NCI-H1105 (cell line): ENCODE data around the gene PSG11.
"Not testable (repeated sequence)": the region's sequence is repeated elsewhere in the genome, so short reads cannot be mapped to it uniquely, and the experiment has no call there.

Experiments used
- DNase-seq: peaks from one replicate; lab custom pipeline; 2025; lab: John Stamatoyannopoulos, UW

Gene PSG11

DNA sequence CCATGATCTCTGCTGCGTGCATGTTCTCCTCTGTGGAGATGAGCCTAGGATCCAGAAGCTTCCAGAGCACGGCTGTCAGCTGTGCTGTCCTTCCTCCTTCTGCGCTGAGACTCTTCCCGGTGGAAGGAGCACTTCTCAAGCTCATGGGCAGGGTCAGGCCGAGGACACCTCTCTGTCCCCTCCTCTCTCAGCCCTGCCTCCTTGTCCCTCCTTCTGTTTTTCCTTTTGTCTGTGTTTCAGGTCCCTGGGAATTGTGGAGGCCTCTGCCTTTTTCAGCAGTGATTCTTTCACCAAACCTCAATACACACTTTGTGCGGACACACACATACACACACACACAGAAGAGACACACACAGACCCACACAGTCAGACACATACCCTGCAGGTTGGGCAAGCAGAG is at the start of gene PSG11:
Gene PSG11 (minus strand): TSS at position 101 of the 400 bp plus-strand sequence. CDS start 97 bp downstream, at position 4.
- not testable (repeated sequence) for DNase-seq

DNA sequence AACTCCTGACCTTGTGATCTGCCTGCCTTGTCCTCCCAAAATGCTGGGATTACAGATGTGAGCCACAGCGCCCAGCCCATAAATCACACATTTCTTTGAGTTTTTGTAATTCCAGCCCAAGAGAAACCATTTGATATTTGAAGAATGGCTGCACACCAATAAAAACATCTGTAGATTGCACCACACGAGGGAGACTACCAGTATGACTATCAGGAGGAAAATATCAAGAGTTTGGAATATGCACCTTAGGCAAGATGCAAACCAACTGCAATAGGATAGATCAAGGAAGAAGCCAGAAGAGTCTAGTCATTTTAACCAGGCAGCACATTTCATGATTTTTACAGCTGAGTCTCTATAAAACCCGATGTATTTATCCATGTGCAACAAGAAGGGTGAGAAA is 36.1 kb upstream of the PSG11 start:
- not testable (repeated sequence) for DNase-seq

DNA sequence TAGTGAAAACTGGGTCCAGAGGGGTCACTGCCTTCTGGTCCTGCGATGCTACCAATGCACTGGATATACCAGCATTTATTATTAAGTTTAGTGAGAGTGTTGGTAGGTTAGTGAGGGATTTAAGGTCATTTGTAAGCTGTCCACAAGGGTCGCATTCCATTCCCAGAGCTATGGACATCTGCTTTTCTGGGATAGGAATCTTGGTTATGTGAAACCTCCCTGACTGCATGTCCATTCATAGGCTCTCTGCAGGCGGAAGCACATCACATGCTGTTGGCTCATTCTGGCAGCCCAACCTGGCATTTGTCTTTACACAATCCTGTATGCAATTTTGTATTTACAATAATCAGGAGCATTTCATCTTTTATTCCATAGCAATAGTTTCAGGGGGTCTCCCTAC is 35.1 kb upstream of the PSG11 start:
- not testable (repeated sequence) for DNase-seq

- not testable (repeated sequence) for DNase-seq
Measured at GRCh38 chr19:43060254-43060653, 34.0 kb upstream of the PSG11 start.

- DNase-seq = not testable (repeated sequence)
Measured at GRCh38 chr19:43059482-43059881, 33.2 kb upstream of the PSG11 start.

DNA sequence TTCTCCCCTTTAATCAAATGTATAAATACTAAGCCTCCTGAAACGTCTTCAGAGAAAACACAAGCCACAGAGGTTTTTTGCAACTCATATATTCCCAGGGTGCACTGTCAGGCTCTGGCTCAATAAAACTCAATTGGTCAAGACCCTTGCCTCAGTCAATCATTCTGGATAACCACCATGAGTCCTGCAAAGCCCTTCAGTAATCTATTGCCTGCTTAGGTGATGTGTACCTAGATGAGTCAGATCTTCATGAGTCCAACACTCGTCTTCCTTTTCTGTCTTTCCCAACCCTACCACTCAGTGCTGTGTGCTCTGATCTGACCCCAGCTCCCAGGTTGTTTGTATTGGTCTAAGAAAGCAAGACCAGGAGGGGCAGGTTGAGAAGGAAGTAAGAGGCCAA is 32.2 kb upstream of the PSG11 start:
- DNase-seq = not testable (repeated sequence)

DNA sequence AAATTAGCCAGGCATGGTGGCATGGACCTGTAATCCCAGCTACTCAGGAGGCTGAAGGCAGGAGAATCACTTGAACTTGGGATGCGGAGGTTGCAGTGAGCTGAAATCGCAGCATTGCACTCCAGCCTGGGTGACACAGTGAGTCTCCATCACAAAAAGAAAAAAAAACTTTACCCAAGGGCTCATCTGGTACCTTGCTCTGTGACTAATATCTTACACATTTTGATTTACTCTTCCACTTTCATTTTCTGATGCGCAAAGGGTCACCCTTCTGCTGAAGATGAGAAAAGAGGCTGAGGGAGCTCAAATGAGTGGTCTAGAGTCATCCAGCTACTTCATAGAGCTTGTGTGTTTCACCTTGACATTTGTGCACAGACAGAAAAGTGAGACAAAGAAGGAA is 21.7 kb upstream of the PSG11 start:
- DNase-seq = not testable (repeated sequence)

GRCh38 chr19:43046578-43046977 is 20.3 kb upstream of the PSG11 start:
- DNase-seq = not testable (repeated sequence)

GRCh38 chr19:43043492-43044180 is 17.4 kb upstream of the PSG11 start:
- DNase-seq = not testable (repeated sequence)

GRCh38 chr19:43031645-43032044 is 5.4 kb upstream of the PSG11 start:
- not testable (repeated sequence) for DNase-seq

- DNase-seq = no peak
Measured at GRCh38 chr19:43028866-43029265, 2.6 kb upstream of the PSG11 start.

- not testable (repeated sequence) for DNase-seq
Measured at GRCh38 chr19:43027985-43028384, 1.7 kb upstream of the PSG11 start.

- not testable (repeated sequence) for DNase-seq
Measured at GRCh38 chr19:43027061-43027460, 792 bp upstream of the PSG11 start.

GRCh38 chr19:43022098-43022497 is 4.2 kb downstream of the PSG11 start:
- DNase-seq = not testable (repeated sequence)

DNA sequence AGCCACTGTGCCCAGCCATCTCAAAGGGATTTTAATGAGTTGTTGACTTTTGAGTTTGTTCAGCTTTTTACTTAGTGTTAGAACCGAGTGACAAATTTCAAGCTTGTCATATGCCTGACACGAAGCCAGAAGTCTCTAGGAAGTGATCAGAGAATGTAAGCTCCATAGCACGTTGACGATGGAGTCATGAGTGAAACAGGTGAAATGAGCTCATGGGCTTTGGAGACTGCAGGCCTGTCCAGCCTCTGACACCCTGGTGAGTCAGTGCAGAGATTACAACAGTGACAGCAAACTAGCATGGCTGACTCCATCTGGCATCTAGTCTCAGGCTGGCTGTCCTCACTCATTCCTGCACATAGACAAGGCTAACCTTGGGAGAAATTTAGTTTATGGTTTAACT is 4.6 kb downstream of the PSG11 start:
- DNase-seq = not testable (repeated sequence)

DNA sequence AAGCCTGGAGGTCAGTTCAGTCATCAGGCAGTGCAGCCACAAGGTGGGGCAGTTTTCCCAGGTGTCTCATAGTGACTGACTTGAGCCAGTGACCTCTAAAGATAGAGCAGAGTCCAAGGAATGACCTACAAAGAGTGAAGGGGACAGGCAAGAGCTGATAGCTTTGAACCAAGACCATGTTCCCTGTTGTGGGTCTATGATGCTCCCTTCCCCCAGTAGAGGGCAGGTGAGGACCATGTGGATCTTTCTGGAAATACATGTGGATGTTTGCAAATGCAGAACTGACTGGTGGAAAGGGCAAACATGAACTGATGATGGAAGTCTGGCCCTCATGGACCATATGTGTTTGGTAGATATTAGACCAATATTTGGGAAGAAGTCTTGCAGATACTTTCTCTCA is 6.7 kb downstream of the PSG11 start:
- not testable (repeated sequence) for DNase-seq

GRCh38 chr19:43005841-43006240 is 20.4 kb downstream of the PSG11 start:
- DNase-seq = not testable (repeated sequence)

GRCh38 chr19:43004846-43005245 is 21.4 kb downstream of the PSG11 start:
- not testable (repeated sequence) for DNase-seq

GRCh38 chr19:43003634-43004033 is 22.6 kb downstream of the PSG11 start:
- DNase-seq = not testable (repeated sequence)

DNA sequence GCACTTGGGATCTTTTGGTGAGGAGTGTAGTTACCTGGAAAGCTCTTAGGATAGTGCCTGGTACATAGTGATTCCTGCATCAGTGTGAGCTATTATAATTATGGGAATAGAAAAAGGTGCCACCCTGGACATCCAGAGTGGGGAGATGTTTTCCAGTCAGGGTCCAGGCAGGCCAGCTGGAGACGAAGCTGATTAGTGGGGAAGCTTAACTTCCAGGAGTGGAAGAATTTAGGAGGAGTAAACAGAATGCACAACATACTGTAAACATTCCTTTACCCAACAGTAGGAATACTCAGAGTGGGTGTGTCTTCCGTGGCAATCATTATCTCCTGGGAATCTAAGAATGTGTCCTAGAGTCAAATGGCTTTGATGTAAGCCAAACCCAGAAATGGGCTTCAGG is 23.3 kb downstream of the PSG11 start:
- not testable (repeated sequence) for DNase-seq

GRCh38 chr19:42996161-42996560 is 30.1 kb downstream of the PSG11 start:
- DNase-seq = not testable (repeated sequence)

DNA sequence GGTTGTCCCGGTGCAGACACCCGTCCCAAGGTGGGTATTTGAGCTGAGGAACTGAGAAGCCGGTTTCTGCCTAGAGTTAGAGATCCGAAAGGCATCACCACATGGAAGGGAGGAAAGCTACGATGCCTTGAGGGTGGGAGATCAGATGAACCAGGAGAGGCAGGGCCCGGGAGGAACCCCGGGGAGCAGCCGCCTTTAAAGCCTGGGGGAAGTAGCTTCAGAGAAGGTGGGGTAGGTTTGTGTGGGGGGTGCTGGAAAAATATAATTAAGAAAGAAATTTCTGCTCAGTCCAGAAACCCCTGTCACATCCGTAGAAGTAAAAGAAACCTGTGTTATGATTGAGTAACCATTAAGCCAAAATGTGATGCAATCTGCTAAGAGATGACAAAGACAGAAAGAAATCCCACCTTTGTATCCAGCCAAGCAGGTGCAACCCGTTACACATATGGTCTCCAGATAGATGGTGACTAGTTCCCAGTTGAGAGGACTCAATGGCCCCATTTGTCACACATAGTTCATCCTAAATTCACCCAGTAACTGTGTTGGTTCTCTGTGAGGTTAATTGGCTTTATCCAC is 34.2 kb downstream of the PSG11 start:
- DNase-seq = not testable (repeated sequence)

DNA sequence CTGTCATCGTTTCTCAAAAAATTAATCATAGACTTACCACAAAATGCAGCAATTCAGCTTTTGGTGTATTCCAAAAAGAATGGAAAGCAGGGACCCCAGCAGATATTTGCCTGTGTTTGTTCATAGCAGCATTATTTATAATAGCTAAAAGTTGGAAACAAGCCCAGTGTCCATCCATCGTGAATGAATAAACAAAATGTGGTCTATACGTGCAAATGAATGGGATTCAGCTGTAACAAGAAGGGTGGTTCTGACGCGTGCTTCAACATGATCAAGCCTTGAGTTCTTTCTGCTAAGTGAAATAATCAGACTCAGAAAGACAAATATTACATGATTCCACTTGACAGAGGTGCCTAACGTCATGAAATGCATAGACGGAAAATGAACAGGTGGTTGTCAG is 36.4 kb downstream of the PSG11 start:
- DNase-seq = peak; percentile 72

DNA sequence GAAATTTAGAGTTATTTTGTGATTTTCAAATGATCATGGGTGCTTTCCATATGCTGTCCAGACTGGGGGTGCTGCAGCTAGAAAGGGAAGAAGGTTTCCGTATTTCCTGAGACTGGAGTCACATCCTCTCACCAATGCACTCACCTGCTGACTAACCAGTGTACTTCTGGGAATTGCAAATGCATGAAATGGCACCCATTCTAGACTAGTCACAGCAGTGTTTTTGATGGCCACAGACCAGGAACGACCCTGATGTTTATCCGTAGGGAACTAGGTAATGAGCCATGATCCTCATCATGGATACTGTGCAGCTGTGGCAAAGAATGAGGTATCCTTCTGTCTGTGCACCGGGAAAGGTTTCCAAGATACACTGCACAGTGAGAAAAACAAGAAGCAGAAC is 37.1 kb downstream of the PSG11 start:
- DNase-seq = not testable (repeated sequence)
